GM23248 (cell line): ENCODE results near the gene HNRNPH1.

ENCODE experiments used
- EZH2 ChIP-seq: fragments of 200-600 bp; sonication (generic); IDR thresholded peaks from 2 replicates; pipeline ENCODE4 v1.6.1; 2018; ENCODE audit warnings: antibody characterized with exemption, mild to moderate bottlenecking; ENCODE audit not compliant: insufficient read depth, poor library complexity, severe bottlenecking
- EZH2phosphoT487 ChIP-seq: fragments of 200-600 bp; sonication (generic); IDR thresholded peaks from 2 replicates; pipeline ENCODE4 v1.6.1; 2018; ENCODE audit warnings: antibody characterized with exemption, moderate library complexity, mild to moderate bottlenecking, low read depth; ENCODE audit not compliant: insufficient read depth

DNA sequence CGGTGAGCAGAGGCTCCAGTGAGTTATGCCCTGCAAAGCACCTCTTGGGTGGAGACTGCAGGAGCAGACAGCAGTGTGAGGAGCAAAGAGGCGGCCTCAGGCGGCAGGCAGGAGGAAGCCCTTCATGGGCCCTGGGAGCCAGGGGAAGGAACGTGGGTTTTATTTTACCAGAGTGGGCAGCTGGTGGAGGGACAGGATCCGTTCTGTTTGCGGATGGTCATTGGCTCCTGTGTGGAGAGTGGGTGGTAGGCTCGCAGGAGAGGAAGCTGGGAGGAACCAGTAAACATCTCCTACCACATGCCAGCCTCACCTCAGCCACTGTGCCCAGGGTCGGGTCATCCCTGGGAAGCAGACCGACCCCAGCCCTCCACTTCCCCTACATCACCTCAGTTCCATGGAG is 24.4 kb downstream of the HNRNPH1 start:
- TF ChIP-seq EZH2 (no peak), EZH2phosphoT487 (no peak)
